ENCODE measurements around the gene ACTL7A. TPM values are rescaled to one million over a fixed set of nuclear protein-coding genes. Genes with fewer than 3 reads are reported as not detected.

ACTL7A gene
- total RNA-seq, 1 donor from 2014 or later: not detected

DNA sequence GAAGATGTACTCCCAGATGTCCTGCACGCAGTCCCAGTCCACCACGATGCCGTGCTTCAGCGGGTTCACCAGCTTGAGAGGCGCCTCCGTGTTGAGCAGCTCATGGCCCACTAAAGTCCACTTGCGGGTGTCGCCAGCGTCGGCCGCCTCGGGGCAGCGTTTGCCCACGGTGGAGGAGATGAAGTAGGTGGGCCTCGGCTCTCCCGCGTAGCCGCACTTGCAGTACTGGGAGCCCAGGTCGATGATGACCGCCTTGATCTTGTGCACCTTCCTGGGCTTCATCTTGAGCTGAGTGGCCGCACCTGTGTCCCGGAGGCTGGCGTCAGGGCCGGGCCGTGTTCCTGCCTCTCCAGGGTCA is 6.6 kb upstream of the ACTL7A start:
- DNase-seq (ENCODE audit: low spot score): no peak
- Mint-ChIP-seq H3K27me3 (ENCODE audit: low read depth) (peaks cover 3% of the 10 kb centered on the region), H3K4me3 (ENCODE audit: unreplicated experiment) (no peak overlapping the region), H3K36me3 (ENCODE audit: low read depth) (peaks cover 1% of the 10 kb centered on the region), H3K9me3 (ENCODE audit: low read depth) (no peaks in the 10 kb centered on the region), H3K27ac (ENCODE audit: unreplicated experiment) (no peak overlapping the region), H3K4me1 (ENCODE audit: low read depth) (peaks cover 3% of the 10 kb centered on the region)
- TF ChIP-seq, protein P1, sequence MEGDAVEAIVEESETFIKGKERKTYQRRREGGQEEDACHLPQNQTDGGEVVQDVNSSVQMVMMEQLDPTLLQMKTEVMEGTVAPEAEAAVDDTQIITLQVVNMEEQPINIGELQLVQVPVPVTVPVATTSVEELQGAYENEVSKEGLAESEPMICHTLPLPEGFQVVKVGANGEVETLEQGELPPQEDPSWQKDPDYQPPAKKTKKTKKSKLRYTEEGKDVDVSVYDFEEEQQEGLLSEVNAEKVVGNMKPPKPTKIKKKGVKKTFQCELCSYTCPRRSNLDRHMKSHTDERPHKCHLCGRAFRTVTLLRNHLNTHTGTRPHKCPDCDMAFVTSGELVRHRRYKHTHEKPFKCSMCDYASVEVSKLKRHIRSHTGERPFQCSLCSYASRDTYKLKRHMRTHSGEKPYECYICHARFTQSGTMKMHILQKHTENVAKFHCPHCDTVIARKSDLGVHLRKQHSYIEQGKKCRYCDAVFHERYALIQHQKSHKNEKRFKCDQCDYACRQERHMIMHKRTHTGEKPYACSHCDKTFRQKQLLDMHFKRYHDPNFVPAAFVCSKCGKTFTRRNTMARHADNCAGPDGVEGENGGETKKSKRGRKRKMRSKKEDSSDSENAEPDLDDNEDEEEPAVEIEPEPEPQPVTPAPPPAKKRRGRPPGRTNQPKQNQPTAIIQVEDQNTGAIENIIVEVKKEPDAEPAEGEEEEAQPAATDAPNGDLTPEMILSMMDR (IDR thresholded peaks at IDR 0.05): no peak

DNA sequence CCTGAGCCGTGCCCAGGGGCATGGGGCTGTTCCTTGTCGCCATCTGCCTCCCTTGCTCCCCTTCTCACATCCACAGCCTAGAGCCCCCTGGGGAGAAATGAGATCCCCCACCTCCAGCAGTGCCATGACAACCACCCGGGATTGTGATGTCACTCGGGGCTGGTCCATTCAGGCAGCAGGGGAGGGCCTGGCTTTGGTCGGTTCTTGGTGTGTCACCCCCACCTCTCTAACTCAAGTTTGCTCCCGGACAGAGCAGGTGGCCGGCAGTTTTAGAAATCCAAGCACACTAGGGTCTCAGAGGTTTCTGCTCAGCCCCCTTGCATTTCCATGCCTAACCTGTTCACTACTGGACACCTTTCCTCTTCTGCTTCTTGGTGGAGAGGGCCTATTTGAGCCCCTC is 6.2 kb upstream of the ACTL7A start, which contains the start of gene ACTL7B:
Gene ACTL7B (minus strand): TSS at position 99 of the 400 bp plus-strand sequence. CDS start 56 bp downstream, at position 43.
- TF ChIP-seq, protein P1 (IDR thresholded peaks at IDR 0.05): no peak
- Mint-ChIP-seq H3K4me3 (ENCODE audit: unreplicated experiment) (no peak within 1 kb of the TSS), H3K27me3 (ENCODE audit: low read depth) (peaks cover 3% of the 10 kb centered on the region), H3K27ac (ENCODE audit: unreplicated experiment) (no peak within 1 kb of the TSS), H3K4me1 (ENCODE audit: low read depth) (peaks cover 3% of the 10 kb centered on the region), H3K36me3 (ENCODE audit: low read depth) (peaks cover 1% of the 10 kb centered on the region), H3K9me3 (ENCODE audit: low read depth) (no peaks in the 10 kb centered on the region)
- no peak for DNase-seq (ENCODE audit: low spot score)

DNA sequence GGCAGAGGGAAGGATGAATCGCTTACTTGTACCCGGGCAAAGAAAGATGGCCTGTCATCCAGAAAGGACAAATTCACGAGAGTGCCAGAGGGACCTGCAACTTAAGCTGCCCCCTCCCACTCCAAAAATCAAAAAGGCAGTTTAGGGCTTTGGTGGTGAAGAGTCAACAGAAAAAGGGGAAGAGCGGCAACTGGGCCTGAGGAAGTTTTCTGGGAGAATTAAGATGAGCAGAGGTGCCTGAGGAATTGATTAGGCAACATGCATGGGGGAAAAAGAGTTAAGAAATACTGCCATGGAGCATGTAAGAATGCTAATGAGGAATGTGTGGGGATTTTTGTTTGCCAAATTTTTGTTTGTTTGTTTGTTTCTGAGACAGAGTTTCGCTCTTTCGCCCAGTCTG is 4.5 kb upstream of the ACTL7A start:
- Mint-ChIP-seq H3K9me3 (ENCODE audit: low read depth) (no peaks in the 10 kb centered on the region), H3K4me1 (ENCODE audit: low read depth) (no peaks in the 10 kb centered on the region), H3K36me3 (ENCODE audit: low read depth) (peaks cover 1% of the 10 kb centered on the region), H3K27me3 (ENCODE audit: low read depth) (peaks cover 3% of the 10 kb centered on the region), H3K27ac (ENCODE audit: unreplicated experiment) (no peak overlapping the region), H3K4me3 (ENCODE audit: unreplicated experiment) (no peak overlapping the region)
- TF ChIP-seq, protein P1 (IDR thresholded peaks at IDR 0.05): no peak
- DNase-seq (ENCODE audit: low spot score): no peak

DNA sequence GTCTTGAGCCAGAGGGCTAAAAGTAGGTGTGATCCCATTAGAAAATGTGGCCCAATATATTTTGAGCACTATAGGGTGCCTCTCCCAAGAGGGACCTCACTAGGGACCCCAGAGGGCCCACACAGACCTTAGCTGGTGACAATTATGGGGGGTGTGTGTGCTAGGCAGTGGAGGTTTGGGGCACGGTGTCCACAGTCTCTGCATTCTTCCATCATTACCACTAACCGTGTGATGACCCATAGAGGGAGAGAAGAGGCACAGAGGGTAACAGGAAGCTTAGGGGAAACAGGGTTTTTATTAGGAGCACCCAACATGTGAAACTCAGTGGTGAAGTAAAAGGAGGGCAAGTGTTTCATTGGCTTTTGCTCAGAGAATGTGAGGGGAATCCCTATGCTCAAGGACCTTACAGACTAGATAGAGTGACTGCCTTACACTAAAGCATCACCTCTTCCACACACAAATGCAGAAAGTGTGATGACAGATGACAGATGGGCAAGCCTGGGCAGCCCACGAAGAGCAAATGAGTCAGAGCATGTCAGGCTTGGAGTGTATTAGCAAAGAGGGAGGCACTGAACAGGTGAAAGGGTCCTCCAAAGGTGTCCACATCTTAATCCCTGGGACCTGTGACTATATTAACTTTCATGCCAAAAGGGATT is 2.5 kb upstream of the ACTL7A start:
- peaks cover 3% of the 10 kb centered on the region for H3K27me3 Mint-ChIP-seq (ENCODE audit: low read depth)
- no peak overlapping the region for H3K27ac Mint-ChIP-seq (ENCODE audit: unreplicated experiment)
- no peaks in the 10 kb centered on the region for H3K9me3 Mint-ChIP-seq (ENCODE audit: low read depth)
- TF ChIP-seq, protein P1 (IDR thresholded peaks at IDR 0.05): no peak
- peaks cover 1% of the 10 kb centered on the region for H3K36me3 Mint-ChIP-seq (ENCODE audit: low read depth)
- H3K4me1 Mint-ChIP-seq (ENCODE audit: low read depth): no peaks in the 10 kb centered on the region
- H3K4me3 Mint-ChIP-seq (ENCODE audit: unreplicated experiment): no peak overlapping the region
- no peak for DNase-seq (ENCODE audit: low spot score)

DNA sequence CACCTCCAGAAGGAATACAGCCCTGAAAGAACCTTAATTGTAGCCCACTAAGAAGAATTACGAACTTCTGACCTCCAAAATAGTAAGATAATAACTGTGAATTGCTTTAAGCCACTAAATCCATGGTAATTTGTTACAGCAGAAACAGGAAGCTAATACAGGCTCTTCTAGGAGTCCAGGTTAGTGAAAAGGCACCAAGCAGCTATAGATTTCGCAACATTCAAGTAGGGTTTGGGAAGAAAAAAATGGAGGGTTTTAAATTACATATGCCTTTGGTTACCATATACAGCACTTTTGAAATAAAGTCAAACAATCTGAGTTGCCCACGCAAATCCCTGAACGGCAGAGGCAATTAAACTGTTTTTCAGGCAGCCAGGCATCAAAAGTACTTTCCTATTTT is 1.7 kb upstream of the ACTL7A start:
- no peak for DNase-seq (ENCODE audit: low spot score)
- no peaks in the 10 kb centered on the region for H3K9me3 Mint-ChIP-seq (ENCODE audit: low read depth)
- no peaks in the 10 kb centered on the region for H3K4me1 Mint-ChIP-seq (ENCODE audit: low read depth)
- no peak overlapping the region for H3K27ac Mint-ChIP-seq (ENCODE audit: unreplicated experiment)
- H3K27me3 Mint-ChIP-seq (ENCODE audit: low read depth): peaks cover 3% of the 10 kb centered on the region
- H3K4me3 Mint-ChIP-seq (ENCODE audit: unreplicated experiment): no peak overlapping the region
- peaks cover 1% of the 10 kb centered on the region for H3K36me3 Mint-ChIP-seq (ENCODE audit: low read depth)
- TF ChIP-seq, protein P1 (IDR thresholded peaks at IDR 0.05): no peak
